HEK293 (cell line): ENCODE results near the gene GOLT1B.

Experiments used
- CTCF ChIA-PET: fragments of 350-600 bp; formaldehyde crosslinking; extraction: SDS; loops from one replicate; lab custom pipeline; 2021; ENCODE audit warnings: antibody characterized with exemption; lab: Yijun Ruan, JAX
- POLR2A ChIA-PET: fragments of 300-600 bp; formaldehyde crosslinking; extraction: SDS; loops from one replicate; lab custom pipeline; 2020; ENCODE audit warnings: antibody characterized with exemption, inconsistent platforms; lab: Yijun Ruan, JAX
- H3K27ac ChIP-seq: fragments of 200-500 bp; sonication (Bioruptor generic); 2 replicates; pipeline ENCODE4 v1.5.1; 2014; ENCODE audit warnings: low read depth, low read length, control low read depth, inconsistent platforms; ENCODE audit errors: extremely low read depth
- H3K36me3 ChIP-seq, 2 experiments: fragments of 200-500 bp in 1 of 2; sonication (Bioruptor generic) in 1 of 2; 1 replicate in 1 of 2; 2 replicates in 1 of 2; pipeline ENCODE4 v1.5.1; 2014 to 2017; ENCODE audit warnings: inconsistent platforms in 2 of 2, low read length in 2 of 2; ENCODE audit not compliant: control insufficient read depth in 2 of 2, insufficient read depth in 1 of 2
- H3K4me1 ChIP-seq: fragments of 200-500 bp; sonication (Bioruptor generic); 2 replicates; pipeline ENCODE4 v1.5.1; 2014; ENCODE audit warnings: mild to moderate bottlenecking, low read length, inconsistent platforms; ENCODE audit not compliant: control insufficient read depth, insufficient read depth
- H3K4me3 ChIP-seq: 2 replicates; pipeline ENCODE4 v1.5.1; 2011; ENCODE audit warnings: low read depth, mild to moderate bottlenecking, control low read depth, low read length, moderate library complexity
- H3K9me3 ChIP-seq: fragments of 200-500 bp; sonication (Bioruptor generic); 2 replicates; pipeline ENCODE4 v1.5.1; 2014; ENCODE audit warnings: low read depth, low read length, inconsistent platforms; ENCODE audit not compliant: control insufficient read depth, insufficient read depth
- GLI4 ChIP-seq: fragments of 450-650 bp; formaldehyde crosslinking; IDR thresholded peaks from 2 replicates; pipeline ENCODE4 v1.5.1; 2016; ENCODE audit warnings: missing biosample characterization, missing genetic modification characterization
- GLIS2 ChIP-seq: fragments of 450-650 bp; formaldehyde crosslinking; IDR thresholded peaks from 2 replicates; pipeline ENCODE4 v1.5.1; 2016; ENCODE audit warnings: missing biosample characterization, missing genetic modification characterization
- HOXC10 ChIP-seq: sonication (generic); formaldehyde crosslinking; IDR thresholded peaks from 2 replicates; pipeline ENCODE4 v1.8.1; 2023; ENCODE audit warnings: mild to moderate bottlenecking, missing genetic modification reagents
- KLF17 ChIP-seq: fragments of 450-650 bp; formaldehyde crosslinking; IDR thresholded peaks from 2 replicates; pipeline ENCODE4 v1.5.1; 2016; ENCODE audit warnings: missing biosample characterization, missing genetic modification characterization
- KLF9 ChIP-seq: fragments of 450-650 bp; formaldehyde crosslinking; IDR thresholded peaks from 2 replicates; pipeline ENCODE4 v1.5.1; 2016; ENCODE audit warnings: missing biosample characterization, missing genetic modification characterization, low read depth
- MZF1 ChIP-seq: fragments of 450-650 bp; formaldehyde crosslinking; IDR thresholded peaks from 2 replicates; pipeline ENCODE4 v1.5.1; 2017; ENCODE audit warnings: missing biosample characterization, missing genetic modification characterization, borderline replicate concordance
- OSR2 ChIP-seq: fragments of 450-650 bp; formaldehyde crosslinking; IDR thresholded peaks from 2 replicates; pipeline ENCODE4 v1.5.1; 2016; ENCODE audit warnings: missing biosample characterization, missing genetic modification characterization
- RBAK ChIP-seq: fragments of 450-650 bp; formaldehyde crosslinking; IDR thresholded peaks from 2 replicates; pipeline ENCODE4 v1.5.1; 2016; ENCODE audit warnings: missing biosample characterization, missing genetic modification characterization
- REPIN1 ChIP-seq: fragments of 450-650 bp; formaldehyde crosslinking; IDR thresholded peaks from 2 replicates; pipeline ENCODE4 v1.5.1; 2017; ENCODE audit warnings: missing biosample characterization, missing genetic modification characterization, low read depth
- YY2 ChIP-seq: fragments of 450-650 bp; formaldehyde crosslinking; IDR thresholded peaks from 2 replicates; pipeline ENCODE4 v1.5.1; 2016; ENCODE audit warnings: missing biosample characterization, missing genetic modification characterization
- ZBTB1 ChIP-seq: fragments of 450-650 bp; formaldehyde crosslinking; IDR thresholded peaks from 2 replicates; pipeline ENCODE4 v1.5.1; 2016; ENCODE audit warnings: missing biosample characterization, missing genetic modification characterization
- ZNF121 ChIP-seq: fragments of 450-650 bp; formaldehyde crosslinking; IDR thresholded peaks from 2 replicates; pipeline ENCODE4 v1.5.1; 2016; ENCODE audit warnings: missing biosample characterization, missing genetic modification characterization
- ZNF18 ChIP-seq: fragments of 450-650 bp; formaldehyde crosslinking; IDR thresholded peaks from 2 replicates; pipeline ENCODE4 v1.5.1; 2016; ENCODE audit warnings: missing biosample characterization, missing genetic modification characterization
- ZNF214 ChIP-seq: fragments of 450-650 bp; formaldehyde crosslinking; IDR thresholded peaks from 2 replicates; pipeline ENCODE4 v1.5.1; 2017; ENCODE audit warnings: missing biosample characterization, mild to moderate bottlenecking, missing genetic modification characterization, borderline replicate concordance
- ZNF510 ChIP-seq: fragments of 450-650 bp; formaldehyde crosslinking; IDR thresholded peaks from 2 replicates; pipeline ENCODE4 v1.5.1; 2018; ENCODE audit warnings: mild to moderate bottlenecking, missing genetic modification characterization, missing biosample characterization; ENCODE audit not compliant: insufficient replicate concordance
- ZNF513 ChIP-seq: fragments of 450-650 bp; IDR thresholded peaks from 2 replicates; pipeline ENCODE4 v1.5.1; 2018; ENCODE audit warnings: missing biosample characterization, missing genetic modification characterization
- ZNF514 ChIP-seq: fragments of 450-650 bp; formaldehyde crosslinking; IDR thresholded peaks from 2 replicates; pipeline ENCODE4 v1.5.1; 2016; ENCODE audit warnings: missing biosample characterization, missing genetic modification characterization
- ZNF571 ChIP-seq: fragments of 450-650 bp; formaldehyde crosslinking; IDR thresholded peaks from 2 replicates; pipeline ENCODE4 v1.5.0; 2017; ENCODE audit warnings: missing biosample characterization, missing genetic modification characterization
- ZNF596 ChIP-seq: fragments of 450-650 bp; IDR thresholded peaks from 2 replicates; pipeline ENCODE4 v1.5.0; 2018; ENCODE audit warnings: missing biosample characterization, mild to moderate bottlenecking, missing genetic modification characterization, moderate library complexity
- ZNF610 ChIP-seq: fragments of 450-650 bp; formaldehyde crosslinking; IDR thresholded peaks from 2 replicates; pipeline ENCODE4 v1.5.1; 2016; ENCODE audit warnings: missing biosample characterization, missing genetic modification characterization, borderline replicate concordance
- ZNF621 ChIP-seq: fragments of 450-650 bp; formaldehyde crosslinking; IDR thresholded peaks from 2 replicates; pipeline ENCODE4 v1.5.1; 2017; ENCODE audit warnings: missing biosample characterization, missing genetic modification characterization
- ZNF639 ChIP-seq: fragments of 450-650 bp; formaldehyde crosslinking; IDR thresholded peaks from 2 replicates; pipeline ENCODE4 v1.5.1; 2016; ENCODE audit warnings: missing biosample characterization, missing genetic modification characterization
- ZNF692 ChIP-seq: fragments of 450-650 bp; formaldehyde crosslinking; IDR thresholded peaks from 2 replicates; pipeline ENCODE4 v1.5.1; 2016; ENCODE audit warnings: missing biosample characterization, missing genetic modification characterization
- ZNF701 ChIP-seq: fragments of 450-650 bp; formaldehyde crosslinking; IDR thresholded peaks from 2 replicates; pipeline ENCODE4 v1.5.1; 2016; ENCODE audit warnings: missing biosample characterization, missing genetic modification characterization
- ZNF791 ChIP-seq: fragments of 450-650 bp; formaldehyde crosslinking; IDR thresholded peaks from 2 replicates; pipeline ENCODE4 v1.5.1; 2016; ENCODE audit warnings: missing biosample characterization, missing genetic modification characterization
- ZSCAN18 ChIP-seq: fragments of 450-650 bp; formaldehyde crosslinking; IDR thresholded peaks from 2 replicates; pipeline ENCODE4 v1.5.1; 2016; ENCODE audit warnings: missing biosample characterization, missing genetic modification characterization

Gene GOLT1B

GRCh38 chr12:21562859-21563258 lies 61.3 kb downstream of the GOLT1B start:
- H3K4me1 ChIP-seq, result no peaks in the 10 kb centered on the region
- CTCF ChIA-PET, result interaction anchor here (1.1 kb wide), 1 partner anchor 10 kb away, joined by 5 read pairs; no protein-coding TSS in a partner anchor
- H3K9me3 ChIP-seq, result no peaks in the 10 kb centered on the region
- TF ChIP-seq ZNF610 (tag by site-specific recombination) (no peak), ZNF571 (tag by site-specific recombination) (no peak), GLIS2 (tag by site-specific recombination) (no peak), ZNF121 (no peak), ZNF214 (tag by site-specific recombination) (no peak), HOXC10 (CRISPR knock-in tag) (no peak), YY2 (tag by site-specific recombination) (no peak), ZNF513 (tag by site-specific recombination) (no peak), ZNF692 (tag by site-specific recombination) (no peak), KLF9 (no peak), GLI4 (tag by site-specific recombination) (no peak)
- TF ChIP-seq, all 188 proteins: peak for 0
- H3K27ac ChIP-seq, result no peak overlapping the region
- no peak overlapping the region for H3K4me3 ChIP-seq
- no peaks in the 10 kb centered on the region for H3K36me3 ChIP-seq
- POLR2A ChIA-PET, result no interaction called here

GRCh38 chr12:21566223-21566906 lies 64.8 kb downstream of the GOLT1B start:
- no peak overlapping the region for H3K27ac ChIP-seq
- no peak overlapping the region for H3K4me3 ChIP-seq
- H3K9me3 ChIP-seq, result no peaks in the 10 kb centered on the region
- H3K4me1 ChIP-seq, result no peaks in the 10 kb centered on the region
- H3K36me3 ChIP-seq, result no peaks in the 10 kb centered on the region
- ChIA-PET POLR2A (no interaction called here), CTCF (interaction anchor here (0.7 kb wide), 1 partner anchor 33 kb away, joined by 5 read pairs; no protein-coding TSS in a partner anchor)
- no peak for TF ChIP-seq ZNF18 (tag by site-specific recombination)
- TF ChIP-seq KLF17 (tag by site-specific recombination), result no peak
- TF ChIP-seq ZSCAN18 (tag by site-specific recombination), result no peak
- no peak for TF ChIP-seq REPIN1
- no peak for TF ChIP-seq ZNF596 (tag by site-specific recombination)
- no peak for TF ChIP-seq ZBTB1 (tag by site-specific recombination)
- TF ChIP-seq ZNF621 (tag by site-specific recombination), result no peak
- no peak for TF ChIP-seq OSR2
- TF ChIP-seq ZNF791 (tag by site-specific recombination), result no peak
- TF ChIP-seq ZNF514 (tag by site-specific recombination), result no peak
- TF ChIP-seq ZNF701 (tag by site-specific recombination), result no peak
- no peak for TF ChIP-seq KLF9
- no peak for TF ChIP-seq RBAK (tag by site-specific recombination)
- no peak for TF ChIP-seq ZNF510
- no peak for TF ChIP-seq MZF1 (tag by site-specific recombination)
- TF ChIP-seq ZNF639 (tag by site-specific recombination), result no peak
